ELF-1 (cell line): ENCODE results near the gene VPS52.

Source experiments
- DNase-seq: peaks from one replicate; pipeline ENCODE4 v3.0.0-alpha.2; 2016; ENCODE audit warnings: low read depth, low spot score

Gene VPS52, protein sequence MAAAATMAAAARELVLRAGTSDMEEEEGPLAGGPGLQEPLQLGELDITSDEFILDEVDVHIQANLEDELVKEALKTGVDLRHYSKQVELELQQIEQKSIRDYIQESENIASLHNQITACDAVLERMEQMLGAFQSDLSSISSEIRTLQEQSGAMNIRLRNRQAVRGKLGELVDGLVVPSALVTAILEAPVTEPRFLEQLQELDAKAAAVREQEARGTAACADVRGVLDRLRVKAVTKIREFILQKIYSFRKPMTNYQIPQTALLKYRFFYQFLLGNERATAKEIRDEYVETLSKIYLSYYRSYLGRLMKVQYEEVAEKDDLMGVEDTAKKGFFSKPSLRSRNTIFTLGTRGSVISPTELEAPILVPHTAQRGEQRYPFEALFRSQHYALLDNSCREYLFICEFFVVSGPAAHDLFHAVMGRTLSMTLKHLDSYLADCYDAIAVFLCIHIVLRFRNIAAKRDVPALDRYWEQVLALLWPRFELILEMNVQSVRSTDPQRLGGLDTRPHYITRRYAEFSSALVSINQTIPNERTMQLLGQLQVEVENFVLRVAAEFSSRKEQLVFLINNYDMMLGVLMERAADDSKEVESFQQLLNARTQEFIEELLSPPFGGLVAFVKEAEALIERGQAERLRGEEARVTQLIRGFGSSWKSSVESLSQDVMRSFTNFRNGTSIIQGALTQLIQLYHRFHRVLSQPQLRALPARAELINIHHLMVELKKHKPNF

GRCh38 chr6:33271468-33272274 lies at the start of gene VPS52, which contains the start of gene RPS18:
Gene VPS52, minus strand, starts transcription at chr6:33271876. Its CDS starts 201 bp downstream, at chr6:33271675.
Gene RPS18, plus strand, starts transcription at chr6:33272075. Its CDS starts 45 bp downstream, at chr6:33272120.
- peak; percentile 98 for DNase-seq

- no peak for DNase-seq
These were observed 49.6 kb upstream of the VPS52 start for GRCh38 chr6:33321227-33321626.

GRCh38 chr6:33320315-33321181 lies 48.9 kb upstream of the VPS52 start:
- peak; percentile 51 for DNase-seq

DNA sequence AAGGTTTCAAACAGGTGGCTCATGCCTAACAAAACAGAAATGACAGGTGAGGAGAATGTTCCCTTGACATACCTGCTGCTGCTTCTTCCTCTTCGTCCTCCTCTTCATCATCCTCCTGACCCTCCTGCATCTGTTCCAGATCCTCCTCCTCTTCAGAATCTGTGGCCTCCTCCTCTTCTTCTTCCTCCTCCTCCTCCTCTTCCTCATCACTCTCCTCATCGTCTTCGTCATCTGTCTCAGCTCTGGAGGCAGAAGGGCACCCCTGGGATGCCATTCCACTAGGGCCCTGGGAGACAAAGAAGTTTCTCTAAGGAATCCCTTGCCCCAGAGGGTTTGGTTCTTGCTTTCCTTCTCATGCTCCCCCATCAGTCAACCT lies 48.3 kb upstream of the VPS52 start:
- no peak for DNase-seq

- no peak for DNase-seq
These were observed 46.9 kb upstream of the VPS52 start for GRCh38 chr6:33318426-33319073.

GRCh38 chr6:33317669-33318425 lies 46.2 kb upstream of the VPS52 start, which contains the start of gene ZBTB22:
Gene ZBTB22, minus strand, starts transcription at chr6:33317744. Its CDS starts 828 bp downstream, at chr6:33316916.
- DNase-seq = peak; percentile 99

GRCh38 chr6:33317419-33317668 lies 45.7 kb upstream of the VPS52 start:
- no peak for DNase-seq

- no peak for DNase-seq
These were observed 45.1 kb upstream of the VPS52 start for GRCh38 chr6:33316603-33317418.

- no peak for DNase-seq
These were observed 44.3 kb upstream of the VPS52 start for GRCh38 chr6:33315793-33316602.

DNA sequence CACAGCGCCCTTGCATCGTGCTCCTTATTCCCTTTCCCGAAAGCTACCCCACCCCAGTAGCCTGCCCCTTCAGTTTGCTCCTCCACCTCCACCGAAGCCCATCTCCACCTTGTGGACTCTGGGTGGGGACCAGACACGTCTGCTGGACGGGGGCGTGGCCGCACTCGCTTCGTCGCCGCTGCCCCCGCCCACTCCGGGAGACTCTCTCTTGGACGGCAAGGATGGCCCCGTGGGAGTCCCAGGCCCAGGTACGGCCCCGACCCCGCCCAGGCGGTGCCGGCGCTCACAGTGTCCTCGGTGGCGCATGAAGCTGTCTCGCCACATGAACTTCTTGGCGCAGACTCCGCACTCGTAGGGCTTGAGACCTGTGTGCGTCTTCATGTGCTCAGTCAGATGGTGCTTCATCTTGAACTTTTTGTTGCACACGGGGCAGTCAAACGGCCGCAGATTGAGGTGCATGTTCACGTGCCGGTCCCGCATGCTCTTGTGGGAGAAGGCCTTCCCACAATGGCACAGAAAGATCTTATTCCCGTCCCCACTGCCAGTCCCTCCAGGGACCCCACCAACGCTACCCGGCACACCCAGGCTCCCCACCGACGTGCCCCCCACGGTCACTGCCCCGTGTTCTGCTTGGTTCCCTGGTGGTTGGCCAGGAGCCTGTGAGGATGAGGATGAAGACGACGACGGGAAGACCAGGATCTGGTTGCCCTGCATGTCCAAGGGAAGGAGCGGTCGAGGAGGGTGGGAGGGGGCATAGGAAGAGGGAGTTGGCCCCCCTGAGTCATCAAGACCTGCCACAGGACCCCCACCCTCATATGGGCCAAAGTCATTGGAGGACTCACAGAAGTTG lies 43.5 kb upstream of the VPS52 start:
- peak; percentile 50 for DNase-seq

DNA sequence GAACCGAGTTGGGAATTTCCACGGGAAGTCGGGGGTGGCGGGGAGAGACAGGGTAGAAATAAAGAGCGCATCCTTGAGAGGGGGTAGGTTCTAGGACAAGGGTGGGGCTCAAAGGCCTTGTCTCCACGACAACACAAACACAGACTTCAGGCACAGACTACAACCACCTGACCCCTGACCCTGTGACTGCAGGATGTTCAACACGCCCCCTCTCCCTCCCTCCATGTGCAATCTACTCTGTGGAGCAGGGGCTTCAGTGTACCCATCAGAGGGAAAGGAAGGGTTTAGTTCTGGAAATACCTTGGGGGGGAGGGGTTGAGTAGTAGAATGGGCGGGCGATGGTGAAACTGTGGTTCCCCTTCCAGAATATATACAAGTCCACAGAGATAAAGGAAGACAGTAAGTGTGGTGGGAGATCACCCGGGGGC lies 42.9 kb upstream of the VPS52 start:
- DNase-seq = peak; percentile 74

DNA sequence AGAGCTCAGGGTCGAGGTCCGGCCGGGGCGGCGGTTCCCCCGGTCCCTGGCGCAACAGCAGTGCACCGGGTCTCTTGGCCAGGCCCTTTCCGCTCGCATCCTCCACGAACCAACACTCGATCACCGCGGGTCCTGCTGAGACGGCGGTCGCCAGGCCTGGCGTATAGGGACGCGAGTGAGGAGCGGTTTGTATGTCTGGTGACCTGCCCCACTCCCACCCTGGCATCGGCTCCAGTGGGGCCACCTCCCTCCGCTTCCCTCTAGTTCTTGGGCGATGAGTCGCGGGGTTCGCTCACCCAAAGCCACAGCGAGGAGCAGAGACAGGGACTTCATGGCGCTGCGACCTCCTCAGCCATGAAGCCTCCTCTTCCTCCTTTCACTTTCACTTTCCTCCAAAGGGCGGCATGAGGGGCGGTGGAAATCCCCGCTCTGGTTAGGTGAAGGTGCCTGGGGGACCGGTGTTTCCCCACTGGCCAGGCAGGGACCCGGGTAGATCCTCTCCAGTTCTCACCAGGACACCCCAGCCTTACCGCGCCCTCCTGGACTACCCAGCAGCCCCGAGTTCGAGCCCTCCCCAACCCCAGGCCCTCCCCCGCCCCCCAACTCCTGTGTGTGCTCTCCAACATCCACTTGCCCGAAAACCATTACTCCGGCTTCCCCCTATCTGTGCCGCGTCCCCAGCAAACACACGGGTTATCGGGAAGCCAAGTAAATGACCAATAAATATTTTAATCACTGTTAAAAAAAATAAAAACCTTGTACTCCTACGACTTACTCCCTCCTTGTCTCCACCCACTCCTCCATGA lies 42.2 kb upstream of the VPS52 start, which contains the start of gene TAPBP:
Gene TAPBP, minus strand, starts transcription at position 370 of the 806 bp plus-strand sequence. Its CDS starts 37 bp downstream, at position 333.
- peak; percentile 63 for DNase-seq

DNA sequence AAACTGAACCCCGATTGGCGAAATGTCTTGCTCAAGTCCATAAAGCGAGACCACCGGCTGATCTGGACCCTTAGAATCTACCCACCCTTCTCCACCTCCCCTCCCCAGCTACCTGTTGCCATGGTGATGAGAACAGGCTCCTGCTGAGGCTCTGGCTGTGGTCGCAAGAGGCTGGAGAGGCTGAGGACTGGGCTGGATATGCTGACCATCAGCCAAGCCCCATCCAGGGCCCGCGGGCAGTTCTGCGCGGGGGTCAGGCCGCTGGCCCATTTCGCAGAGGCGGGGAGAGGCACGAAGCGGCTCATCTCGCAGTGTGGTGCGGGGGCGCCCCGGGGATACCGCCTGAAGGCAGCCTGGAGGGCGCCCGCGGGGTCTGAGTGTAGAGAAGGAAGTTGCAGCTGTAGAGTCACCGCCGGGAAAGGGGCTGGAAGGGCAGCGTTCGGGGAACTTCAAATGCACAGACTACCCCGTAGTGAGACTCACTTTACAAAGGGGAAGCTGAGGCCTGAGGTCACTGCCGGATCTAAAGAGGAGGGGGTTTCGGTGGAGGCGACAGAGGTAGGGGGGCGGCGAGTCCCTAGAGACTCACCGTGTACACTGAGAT lies 41.5 kb upstream of the VPS52 start:
- peak; percentile 80 for DNase-seq

- DNase-seq = peak; percentile 86
These were observed 40.9 kb upstream of the VPS52 start for GRCh38 chr6:33312361-33313104.

- DNase-seq = no peak
These were observed 34.7 kb upstream of the VPS52 start for GRCh38 chr6:33306356-33306755.
